ENCODE data around the gene THTPA. TPM values are rescaled to one million over a fixed set of nuclear protein-coding genes. Genes with fewer than 3 reads are reported as not detected.
A peak's percentile ranks its signal among the peaks of the same experiment; 100 is the strongest.

Gene THTPA
- total and polyA plus RNA-seq, 7 experiments from 2014 or later = 16.4 to 26.7 (median 18.1) TPM

GRCh38 chr14:23565626-23566025 is 9.6 kb downstream of the THTPA start:
- ATAC-seq = no peak
- H3K4me1 ChIP-seq (ENCODE audit: control insufficient read depth in 2 of 2, insufficient read depth in 2 of 2, low read length in 2 of 2) = peaks cover 14 to 16% of the 10 kb centered on the region in 2 donors
- Mint-ChIP-seq H3K36me3 (peaks cover 6 to 29% (median 9%) of the 10 kb centered on the region in 5 donors), H3K4me1 (peaks cover 19 to 49% (median 43%) of the 10 kb centered on the region in 7 donors), H3K4me3 (peak overlapping the region in 6 of 10 donors; percentile 17 to 100 (median 38)), H3K9me3 (peaks cover 0 to 5% (median 0%) of the 10 kb centered on the region in 11 donors), H3K27ac (peak overlapping the region in 5 of 9 donors; percentile 12 to 99 (median 51)), H3K27me3 (peaks cover 0 to 3% (median 0%) of the 10 kb centered on the region in 5 donors)
- H3K9me3 ChIP-seq (ENCODE audit: control insufficient read depth in 2 of 3, low read length in 3 of 3) = no peaks in the 10 kb centered on the region
- no peak overlapping the region for H3K4me3 ChIP-seq (ENCODE audit: low read length)
- DNase-seq = no peak
- no peaks in the 10 kb centered on the region for H3K27me3 ChIP-seq (ENCODE audit: control insufficient read depth in 2 of 2, insufficient read depth in 2 of 2, low read length in 2 of 2)
- H3K27ac ChIP-seq (ENCODE audit: low read depth, low read length) = no peak overlapping the region
- ChIA-PET CTCF (interaction anchor here (0.7 kb wide), 1 partner anchor 87 kb away, joined by 3 read pairs; no protein-coding TSS in a partner anchor), POLR2A (no interaction called here)
- intact Hi-C loops (cut with micrococcal nuclease) = loop anchor here in 1 of 2 donors (2.0 to 5.0 kb wide), 2 partner anchors 97 to 707 kb away; partner anchors contain the start of genes NGDN and RABGGTA
- H3K36me3 ChIP-seq (ENCODE audit: control insufficient read depth in 2 of 3, insufficient read depth in 3 of 3, low read length in 3 of 3) = peaks cover 0 to 58% (median 14%) of the 10 kb centered on the region in 3 experiments

DNA sequence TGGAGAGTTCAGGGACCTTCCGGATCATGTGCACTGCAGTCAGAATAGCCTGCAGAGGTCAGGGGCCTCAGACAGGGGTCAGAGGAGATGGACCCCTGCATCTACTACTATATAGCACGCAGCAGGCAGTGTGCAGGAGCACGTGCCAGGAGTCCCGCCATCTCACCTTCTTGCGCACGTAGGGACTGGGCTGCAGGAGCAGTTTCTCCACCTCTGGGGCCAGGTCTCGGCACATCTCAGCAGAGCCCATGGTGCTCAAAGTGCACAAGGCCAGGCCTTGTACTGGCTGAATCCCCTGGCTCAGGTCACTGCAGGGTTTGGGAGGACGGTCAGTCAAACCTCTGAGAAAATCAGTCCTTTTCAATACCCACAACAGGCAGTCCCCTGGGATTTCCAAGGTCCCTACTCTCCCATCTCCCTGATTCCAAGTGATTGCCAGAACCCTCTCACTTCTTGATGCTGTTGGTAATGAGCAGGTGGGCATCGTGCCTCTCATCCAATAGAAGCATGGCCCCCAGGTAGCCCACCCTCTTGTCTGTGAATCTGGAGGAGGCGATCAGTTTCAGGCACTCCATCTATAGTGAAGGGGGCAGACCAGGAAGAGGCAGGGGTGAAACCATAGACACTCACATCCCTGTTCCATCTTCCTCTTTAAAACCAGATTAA is 10.2 kb downstream of the THTPA start:
- intact Hi-C loops (cut with micrococcal nuclease) = loop anchor here in 1 of 2 donors (2.0 to 5.0 kb wide), 2 partner anchors 97 to 706 kb away; partner anchors contain the start of genes NGDN and RABGGTA
- no peaks in the 10 kb centered on the region for H3K9me3 ChIP-seq (ENCODE audit: control insufficient read depth in 2 of 3, low read length in 3 of 3)
- peak overlapping the region; percentile 81 for H3K27ac ChIP-seq (ENCODE audit: low read depth, low read length)
- ATAC-seq (no peak), DNase-seq (no peak)
- H3K4me1 ChIP-seq (ENCODE audit: control insufficient read depth in 2 of 2, insufficient read depth in 2 of 2, low read length in 2 of 2) = peaks cover 14 to 16% of the 10 kb centered on the region in 2 donors
- Mint-ChIP-seq H3K9me3 (peaks cover 0 to 5% (median 0%) of the 10 kb centered on the region in 11 donors), H3K4me3 (peak overlapping the region; percentile 98 to 100 (median 99)), H3K27me3 (peaks cover 0 to 3% (median 0%) of the 10 kb centered on the region in 5 donors), H3K27ac (peak overlapping the region; percentile 87 to 99 (median 97)), H3K36me3 (peaks cover 6 to 25% (median 8%) of the 10 kb centered on the region in 5 donors), H3K4me1 (peaks cover 19 to 46% (median 43%) of the 10 kb centered on the region in 7 donors)
- POLR2A ChIA-PET = interaction anchor here (1.0 to 2.4 kb wide), 2 partner anchors 10 to 56 kb away, joined by 5 to 15 read pairs; partner anchors contain the start of gene THTPA
- H3K36me3 ChIP-seq (ENCODE audit: control insufficient read depth in 2 of 3, insufficient read depth in 3 of 3, low read length in 3 of 3) = peaks cover 0 to 51% (median 9%) of the 10 kb centered on the region in 3 experiments
- no peaks in the 10 kb centered on the region for H3K27me3 ChIP-seq (ENCODE audit: control insufficient read depth in 2 of 2, insufficient read depth in 2 of 2, low read length in 2 of 2)
- peak overlapping the region; percentile 98 for H3K4me3 ChIP-seq (ENCODE audit: low read length)
- CTCF ChIA-PET = interaction anchor here (0.6 to 1.2 kb wide), 3 partner anchors 88 to 546 kb away, joined by 3 to 5 read pairs (median 3); no protein-coding TSS in a partner anchor

DNA sequence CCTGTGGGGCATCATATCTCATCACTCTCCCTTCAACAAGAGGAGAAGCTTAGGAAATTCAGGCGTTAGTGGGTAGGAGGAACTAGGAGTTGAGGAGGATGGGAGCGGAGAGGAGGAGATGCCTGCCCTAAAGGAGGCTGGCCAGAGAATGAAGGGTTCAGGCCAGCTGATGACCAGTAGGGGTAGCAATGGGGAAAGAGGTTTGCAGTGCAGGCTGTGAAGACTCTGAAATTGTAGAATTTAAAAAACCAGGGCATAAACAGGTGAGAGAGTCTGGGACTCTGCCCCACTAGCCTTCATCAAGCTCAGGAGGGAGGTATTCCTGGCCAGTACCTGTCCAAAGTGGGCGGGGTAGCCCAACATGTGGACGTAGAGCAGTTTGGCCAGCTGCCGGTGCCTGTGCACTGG is 10.7 kb downstream of the THTPA start:
- peak overlapping the region; percentile 81 for H3K27ac ChIP-seq (ENCODE audit: low read depth, low read length)
- ATAC-seq (no peak), DNase-seq (no peak)
- H3K36me3 ChIP-seq (ENCODE audit: control insufficient read depth in 2 of 3, insufficient read depth in 3 of 3, low read length in 3 of 3) = peaks cover 0 to 46% (median 4%) of the 10 kb centered on the region in 3 experiments
- peaks cover 14 to 16% of the 10 kb centered on the region in 2 donors for H3K4me1 ChIP-seq (ENCODE audit: control insufficient read depth in 2 of 2, insufficient read depth in 2 of 2, low read length in 2 of 2)
- POLR2A ChIA-PET = interaction anchor here (0.9 to 2.4 kb wide), 5 partner anchors 10 to 91 kb away, joined by 3 to 15 read pairs (median 4); partner anchors contain the start of gene THTPA
- peak overlapping the region; percentile 98 to 100 (median 99) for H3K4me3 Mint-ChIP-seq
- no peaks in the 10 kb centered on the region for H3K9me3 ChIP-seq (ENCODE audit: control insufficient read depth in 2 of 3, low read length in 3 of 3)
- no peaks in the 10 kb centered on the region for H3K27me3 ChIP-seq (ENCODE audit: control insufficient read depth in 2 of 2, insufficient read depth in 2 of 2, low read length in 2 of 2)
- peaks cover 0 to 5% (median 0%) of the 10 kb centered on the region in 11 donors for H3K9me3 Mint-ChIP-seq
- H3K4me3 ChIP-seq (ENCODE audit: low read length) = peak overlapping the region; percentile 98
- intact Hi-C loops (cut with micrococcal nuclease) = loop anchor here (1.0 to 5.0 kb wide), 7 partner anchors 10 to 706 kb away; partner anchors contain the start of genes NGDN (in 1 of the 2), PABPN1 (in 1 of the 2), RABGGTA (in 1 of the 2) and THTPA (in 1 of the 2)
- H3K27me3 Mint-ChIP-seq = peaks cover 0 to 4% (median 0%) of the 10 kb centered on the region in 5 donors
- H3K4me1 Mint-ChIP-seq = peaks cover 19 to 46% (median 43%) of the 10 kb centered on the region in 7 donors
- peaks cover 1 to 21% (median 8%) of the 10 kb centered on the region in 5 donors for H3K36me3 Mint-ChIP-seq
- H3K27ac Mint-ChIP-seq = peak overlapping the region; percentile 87 to 99 (median 97)
- CTCF ChIA-PET = interaction anchor here (0.6 to 1.5 kb wide), 4 partner anchors 88 to 546 kb away, joined by 3 to 5 read pairs (median 3); partner anchors contain the start of gene DHRS4

DNA sequence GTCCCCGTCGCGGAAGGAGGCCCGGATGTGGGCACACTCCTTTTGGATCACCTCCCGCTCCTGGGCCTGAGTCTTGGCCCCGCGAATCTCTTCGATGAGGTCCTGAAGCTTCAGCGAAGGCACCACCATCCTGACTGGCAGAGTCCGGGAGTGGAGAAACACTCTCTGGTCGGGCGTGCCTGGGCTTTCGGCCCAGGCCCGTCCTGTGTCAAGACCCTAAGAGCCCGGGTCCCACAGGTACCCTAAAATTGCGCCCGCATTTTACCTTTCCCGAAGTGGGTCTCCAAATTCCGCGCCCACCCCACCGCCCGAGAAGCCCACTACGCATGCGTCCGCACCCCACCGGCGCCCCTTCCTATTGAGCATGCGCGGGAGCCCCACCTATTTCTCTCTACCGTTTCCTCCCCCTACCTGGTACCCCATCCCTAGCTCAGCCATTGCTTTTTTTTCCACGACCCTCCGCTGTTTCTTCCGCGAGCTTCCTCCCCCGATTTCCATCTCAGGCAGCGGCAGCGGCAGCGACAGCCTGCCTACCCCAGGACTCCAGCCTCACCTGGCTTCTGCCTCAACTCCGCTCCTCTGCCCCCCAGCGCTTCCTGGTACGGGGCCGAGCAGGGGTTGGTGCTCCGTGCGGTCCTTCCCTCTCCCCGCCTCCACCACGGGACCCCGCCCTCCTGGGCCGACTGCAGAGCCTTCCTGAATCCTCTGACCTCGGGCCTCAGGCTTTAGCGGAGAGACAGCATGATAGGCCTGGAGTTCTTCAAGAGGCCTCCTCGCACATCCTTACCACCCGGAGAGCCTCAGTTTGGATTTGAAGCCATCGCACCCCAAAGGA is 11.3 kb downstream of the THTPA start, which contains the start of gene AP1G2:
Gene AP1G2, minus strand, starts transcription at position 606 of the 835 bp plus-strand sequence. Its CDS starts 477 bp downstream, at position 129.
- H3K4me1 Mint-ChIP-seq = peaks cover 19 to 48% (median 43%) of the 10 kb centered on the region in 7 donors
- H3K9me3 ChIP-seq (ENCODE audit: control insufficient read depth in 2 of 3, low read length in 3 of 3) = no peaks in the 10 kb centered on the region
- peak within 1 kb of the TSS; percentile 81 for H3K27ac ChIP-seq (ENCODE audit: low read depth, low read length)
- intact Hi-C loops (cut with micrococcal nuclease) = loop anchor here (1.0 to 5.0 kb wide), 7 partner anchors 11 to 705 kb away; partner anchors contain the start of genes NGDN (in 1 of the 2), PABPN1 (in 1 of the 2), RABGGTA (in 1 of the 2) and THTPA (in 1 of the 2)
- ChIA-PET CTCF (interaction anchor here (0.9 to 1.5 kb wide), 3 partner anchors 89 to 387 kb away, joined by 3 to 5 read pairs (median 3); partner anchors contain the start of gene DHRS4), POLR2A (interaction anchor here (0.9 to 2.4 kb wide), 7 partner anchors 11 to 473 kb away, joined by 3 to 15 read pairs (median 4); partner anchors contain the start of genes ACIN1, C14orf119 and THTPA)
- H3K4me3 Mint-ChIP-seq = peak within 1 kb of the TSS; percentile 98 to 100 (median 99)
- DNase-seq (peak; percentile 67 to 87 (median 83)), ATAC-seq (peak; percentile 93)
- H3K36me3 ChIP-seq (ENCODE audit: control insufficient read depth in 2 of 3, insufficient read depth in 3 of 3, low read length in 3 of 3) = peaks cover 0 to 40% (median 0%) of the 10 kb centered on the region in 3 experiments
- H3K27ac Mint-ChIP-seq = peak within 1 kb of the TSS; percentile 96 to 99 (median 98)
- no peaks in the 10 kb centered on the region for H3K27me3 ChIP-seq (ENCODE audit: control insufficient read depth in 2 of 2, insufficient read depth in 2 of 2, low read length in 2 of 2)
- peaks cover 0 to 11% (median 0%) of the 10 kb centered on the region in 5 donors for H3K27me3 Mint-ChIP-seq
- peaks cover 14 to 16% of the 10 kb centered on the region in 2 donors for H3K4me1 ChIP-seq (ENCODE audit: control insufficient read depth in 2 of 2, insufficient read depth in 2 of 2, low read length in 2 of 2)
- H3K9me3 Mint-ChIP-seq = peaks cover 0 to 5% (median 0%) of the 10 kb centered on the region in 11 donors
- peaks cover 0 to 17% (median 8%) of the 10 kb centered on the region in 5 donors for H3K36me3 Mint-ChIP-seq
- peak within 1 kb of the TSS; percentile 98 for H3K4me3 ChIP-seq (ENCODE audit: low read length)

DNA sequence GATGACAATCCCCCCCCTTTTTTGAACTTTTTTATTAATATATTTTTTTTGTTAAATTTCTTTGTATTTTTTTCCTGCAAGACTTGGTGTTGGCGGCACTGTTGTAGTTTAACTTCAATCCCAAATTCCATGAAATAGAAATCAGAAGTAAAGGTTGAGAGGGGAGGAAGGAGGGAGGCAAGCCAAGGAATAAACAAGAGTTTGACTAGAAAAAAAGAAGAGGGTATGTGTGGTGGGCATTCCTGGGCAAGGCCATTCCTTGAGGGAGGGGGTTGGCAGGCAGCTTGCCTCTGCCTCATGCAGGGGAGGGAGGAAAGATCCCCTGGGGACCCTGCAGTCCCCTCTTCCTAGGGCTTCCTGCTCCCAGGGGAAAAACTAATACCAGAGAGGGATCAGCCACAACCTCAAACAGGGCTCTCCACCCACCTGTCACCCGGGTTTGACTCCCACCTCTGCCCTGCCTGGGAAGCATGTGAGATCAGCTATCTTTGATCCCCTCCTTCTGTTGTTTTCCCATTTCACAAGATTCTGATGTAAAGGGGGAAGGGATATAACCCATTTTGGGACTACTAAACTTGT is 12.0 kb downstream of the THTPA start:
- H3K4me1 ChIP-seq (ENCODE audit: control insufficient read depth in 2 of 2, insufficient read depth in 2 of 2, low read length in 2 of 2) = peaks cover 14 to 16% of the 10 kb centered on the region in 2 donors
- CTCF ChIA-PET = interaction anchor here (0.6 to 1.7 kb wide), 3 partner anchors 64 to 336 kb away, joined by 3 read pairs; no protein-coding TSS in a partner anchor
- Mint-ChIP-seq H3K27me3 (peaks cover 0 to 18% (median 0%) of the 10 kb centered on the region in 5 donors), H3K4me1 (peaks cover 14 to 51% (median 41%) of the 10 kb centered on the region in 7 donors), H3K9me3 (peaks cover 0 to 5% (median 0%) of the 10 kb centered on the region in 11 donors), H3K36me3 (peaks cover 0 to 12% (median 6%) of the 10 kb centered on the region in 5 donors), H3K4me3 (peak overlapping the region; percentile 98 to 100 (median 99)), H3K27ac (peak overlapping the region; percentile 96 to 99 (median 98))
- no peak for ATAC-seq
- H3K36me3 ChIP-seq (ENCODE audit: control insufficient read depth in 2 of 3, insufficient read depth in 3 of 3, low read length in 3 of 3) = peaks cover 0 to 36% (median 0%) of the 10 kb centered on the region in 3 experiments
- POLR2A ChIA-PET = interaction anchor here (1.2 to 2.4 kb wide), 5 partner anchors 12 to 473 kb away, joined by 3 to 15 read pairs (median 4); partner anchors contain the start of genes ACIN1, C14orf119 and THTPA
- H3K27me3 ChIP-seq (ENCODE audit: control insufficient read depth in 2 of 2, insufficient read depth in 2 of 2, low read length in 2 of 2) = no peaks in the 10 kb centered on the region
- DNase-seq = no peak
- H3K4me3 ChIP-seq (ENCODE audit: low read length) = peak overlapping the region; percentile 98
- peak overlapping the region; percentile 81 for H3K27ac ChIP-seq (ENCODE audit: low read depth, low read length)
- intact Hi-C loops (cut with micrococcal nuclease) = loop anchor here in 1 of 2 donors (5.0 kb wide), 1 partner anchor 704 kb away; the partner anchor contains the start of gene RABGGTA
- no peaks in the 10 kb centered on the region for H3K9me3 ChIP-seq (ENCODE audit: control insufficient read depth in 2 of 3, low read length in 3 of 3)
